AG09309 (cell line): ENCODE measurements around the gene WDR5B.
"Not testable (repeated sequence)": the region's sequence is repeated elsewhere in the genome, so short reads cannot be mapped to it uniquely, and the experiment has no call there.

Source experiments
- DNase-seq: peaks from one replicate; pipeline ENCODE4 v3.0.0-alpha.2; 2010; ENCODE audit warnings: low read depth
- H3K4me3 ChIP-seq: 2 replicates; pipeline ENCODE4 v1.5.1; 2011; ENCODE audit warnings: mild to moderate bottlenecking, low read depth, low read length, moderate library complexity; ENCODE audit not compliant: control insufficient read depth
- TF ChIP-seq, protein P1 (sequence below): IDR thresholded peaks from 2 replicates; pipeline ENCODE4 v1.5.1; 2011; ENCODE audit warnings: mild to moderate bottlenecking, low read depth, low read length, inconsistent platforms; ENCODE audit not compliant: insufficient read depth, control insufficient read depth; ENCODE audit errors: missing control alignments

Gene WDR5B

GRCh38 chr3:122377975-122378374 is 37.9 kb downstream of the WDR5B start:
- no peak for DNase-seq
- no peak overlapping the region for H3K4me3 ChIP-seq
- TF ChIP-seq, protein P1, sequence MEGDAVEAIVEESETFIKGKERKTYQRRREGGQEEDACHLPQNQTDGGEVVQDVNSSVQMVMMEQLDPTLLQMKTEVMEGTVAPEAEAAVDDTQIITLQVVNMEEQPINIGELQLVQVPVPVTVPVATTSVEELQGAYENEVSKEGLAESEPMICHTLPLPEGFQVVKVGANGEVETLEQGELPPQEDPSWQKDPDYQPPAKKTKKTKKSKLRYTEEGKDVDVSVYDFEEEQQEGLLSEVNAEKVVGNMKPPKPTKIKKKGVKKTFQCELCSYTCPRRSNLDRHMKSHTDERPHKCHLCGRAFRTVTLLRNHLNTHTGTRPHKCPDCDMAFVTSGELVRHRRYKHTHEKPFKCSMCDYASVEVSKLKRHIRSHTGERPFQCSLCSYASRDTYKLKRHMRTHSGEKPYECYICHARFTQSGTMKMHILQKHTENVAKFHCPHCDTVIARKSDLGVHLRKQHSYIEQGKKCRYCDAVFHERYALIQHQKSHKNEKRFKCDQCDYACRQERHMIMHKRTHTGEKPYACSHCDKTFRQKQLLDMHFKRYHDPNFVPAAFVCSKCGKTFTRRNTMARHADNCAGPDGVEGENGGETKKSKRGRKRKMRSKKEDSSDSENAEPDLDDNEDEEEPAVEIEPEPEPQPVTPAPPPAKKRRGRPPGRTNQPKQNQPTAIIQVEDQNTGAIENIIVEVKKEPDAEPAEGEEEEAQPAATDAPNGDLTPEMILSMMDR: no peak

DNA sequence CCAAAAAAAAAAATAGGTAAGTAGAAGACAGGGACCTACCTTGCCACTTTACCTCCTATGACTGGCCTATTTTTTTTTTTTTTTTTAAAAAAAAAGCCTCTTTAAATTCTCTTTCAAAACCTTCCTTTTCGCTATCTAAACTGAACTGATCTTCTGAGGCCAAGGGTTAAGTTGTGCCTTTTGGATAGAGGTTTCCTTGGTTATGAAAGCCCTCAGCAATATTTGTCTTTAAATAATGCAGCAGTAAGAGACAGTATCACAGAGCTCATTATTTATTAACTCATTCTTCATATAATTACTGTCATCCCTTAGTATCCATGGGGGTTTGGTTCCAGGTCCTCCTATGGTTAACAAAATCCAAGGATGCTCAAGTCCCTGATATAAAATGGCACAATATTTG is 41.8 kb downstream of the WDR5B start:
- DNase-seq: no peak
- no peak overlapping the region for H3K4me3 ChIP-seq
- TF ChIP-seq, protein P1: no peak

DNA sequence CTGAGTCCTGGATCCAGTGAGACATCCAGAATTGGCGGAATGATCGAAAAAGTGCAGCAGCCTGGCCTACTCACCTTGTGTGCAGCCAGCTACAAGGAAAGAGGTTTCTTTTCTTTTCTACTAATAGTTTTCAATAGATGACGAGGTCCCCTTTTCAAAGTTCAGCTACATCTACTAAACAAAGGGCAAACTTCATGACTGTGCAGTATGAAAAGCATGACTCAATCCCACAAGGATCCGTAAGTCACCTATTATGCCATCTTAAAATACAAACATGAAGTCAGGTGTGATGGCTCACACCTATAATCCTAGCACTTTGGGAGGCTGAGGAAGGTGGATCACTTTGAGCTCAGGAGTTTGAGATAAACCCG is 49.5 kb downstream of the WDR5B start:
- no peak overlapping the region for H3K4me3 ChIP-seq
- no peak for DNase-seq
- TF ChIP-seq, protein P1: no peak

GRCh38 chr3:122365582-122366378 is 50.1 kb downstream of the WDR5B start:
- not testable (repeated sequence) for DNase-seq

DNA sequence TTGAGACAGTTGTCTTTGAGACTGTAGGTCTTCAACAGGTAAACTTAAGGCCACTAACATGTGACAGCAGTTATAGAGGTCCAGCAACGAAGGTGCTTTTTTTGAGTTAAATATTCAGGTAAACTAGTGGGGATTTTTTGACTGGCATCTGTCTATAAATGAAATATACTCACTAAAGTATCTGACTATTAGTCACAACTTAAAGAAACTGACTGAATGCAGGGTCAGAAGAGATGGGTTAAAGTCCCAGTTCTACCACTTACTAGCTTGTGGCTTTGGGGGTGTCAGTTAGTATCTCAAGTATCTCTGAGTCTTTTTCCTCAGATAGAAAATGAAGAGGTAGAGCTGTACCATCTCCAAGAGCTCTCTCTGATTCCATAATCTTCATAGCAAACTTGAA is 50.8 kb downstream of the WDR5B start:
- H3K4me3 ChIP-seq: no peak overlapping the region
- TF ChIP-seq, protein P1: no peak
- no peak for DNase-seq

More at GRCh38 chr3:122365582-122366378, 50.1 kb downstream of the WDR5B start:
- not testable (repeated sequence) for H3K4me3 ChIP-seq

DNA sequence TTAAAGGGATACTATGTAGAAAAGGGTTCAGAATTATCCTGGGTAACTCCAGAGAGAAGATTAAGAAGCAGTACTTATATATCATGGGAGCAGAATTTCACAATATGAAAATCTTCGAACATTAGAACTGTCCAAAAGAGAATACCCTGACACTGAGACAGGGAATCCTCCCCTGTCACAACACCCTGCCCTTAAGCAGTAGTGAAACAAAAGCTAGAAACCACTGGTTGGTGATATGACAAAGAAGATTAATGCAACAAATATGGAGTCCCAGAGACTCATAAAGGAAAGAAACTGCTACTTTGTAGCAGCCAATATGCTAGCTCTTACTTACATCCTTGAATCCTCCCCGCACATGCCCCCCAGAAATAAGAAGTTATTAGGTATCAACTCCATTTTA is 51.4 kb downstream of the WDR5B start:
- TF ChIP-seq, protein P1: no peak
- H3K4me3 ChIP-seq: no peak overlapping the region
- DNase-seq: no peak
